Activated T-cell treated with anti-CD3 and anti-CD28 coated beads for 4 hours (primary cell): ENCODE data around the gene MLNR.

Experiments used
- DNase-seq: peaks from one replicate; pipeline ENCODE4 v3.0.0-alpha.2; 2020

Gene MLNR, protein sequence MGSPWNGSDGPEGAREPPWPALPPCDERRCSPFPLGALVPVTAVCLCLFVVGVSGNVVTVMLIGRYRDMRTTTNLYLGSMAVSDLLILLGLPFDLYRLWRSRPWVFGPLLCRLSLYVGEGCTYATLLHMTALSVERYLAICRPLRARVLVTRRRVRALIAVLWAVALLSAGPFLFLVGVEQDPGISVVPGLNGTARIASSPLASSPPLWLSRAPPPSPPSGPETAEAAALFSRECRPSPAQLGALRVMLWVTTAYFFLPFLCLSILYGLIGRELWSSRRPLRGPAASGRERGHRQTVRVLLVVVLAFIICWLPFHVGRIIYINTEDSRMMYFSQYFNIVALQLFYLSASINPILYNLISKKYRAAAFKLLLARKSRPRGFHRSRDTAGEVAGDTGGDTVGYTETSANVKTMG

DNA sequence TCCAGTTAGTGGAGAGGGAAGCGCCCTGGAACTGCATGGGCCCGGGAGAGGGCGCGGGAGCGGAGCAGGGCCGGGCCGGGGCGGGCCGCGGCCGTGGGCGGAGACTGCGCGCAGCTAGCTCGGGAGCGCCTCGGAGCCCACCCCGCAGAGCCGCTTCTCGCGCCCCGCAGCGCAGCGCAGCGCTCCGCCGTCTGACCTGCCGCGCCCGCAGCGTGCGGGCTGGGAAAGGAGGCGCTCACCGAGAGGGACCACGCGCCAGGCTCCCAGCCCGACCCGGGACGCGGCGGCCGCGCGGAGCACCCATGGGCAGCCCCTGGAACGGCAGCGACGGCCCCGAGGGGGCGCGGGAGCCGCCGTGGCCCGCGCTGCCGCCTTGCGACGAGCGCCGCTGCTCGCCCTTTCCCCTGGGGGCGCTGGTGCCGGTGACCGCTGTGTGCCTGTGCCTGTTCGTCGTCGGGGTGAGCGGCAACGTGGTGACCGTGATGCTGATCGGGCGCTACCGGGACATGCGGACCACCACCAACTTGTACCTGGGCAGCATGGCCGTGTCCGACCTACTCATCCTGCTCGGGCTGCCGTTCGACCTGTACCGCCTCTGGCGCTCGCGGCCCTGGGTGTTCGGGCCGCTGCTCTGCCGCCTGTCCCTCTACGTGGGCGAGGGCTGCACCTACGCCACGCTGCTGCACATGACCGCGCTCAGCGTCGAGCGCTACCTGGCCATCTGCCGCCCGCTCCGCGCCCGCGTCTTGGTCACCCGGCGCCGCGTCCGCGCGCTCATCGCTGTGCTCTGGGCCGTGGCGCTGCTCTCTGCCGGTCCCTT, at the start of gene MLNR:
Gene MLNR (plus strand): TSS at position 303 of the 820 bp plus-strand sequence. CDS start 0 bp downstream, at position 303.
- DNase-seq, result no peak

DNA sequence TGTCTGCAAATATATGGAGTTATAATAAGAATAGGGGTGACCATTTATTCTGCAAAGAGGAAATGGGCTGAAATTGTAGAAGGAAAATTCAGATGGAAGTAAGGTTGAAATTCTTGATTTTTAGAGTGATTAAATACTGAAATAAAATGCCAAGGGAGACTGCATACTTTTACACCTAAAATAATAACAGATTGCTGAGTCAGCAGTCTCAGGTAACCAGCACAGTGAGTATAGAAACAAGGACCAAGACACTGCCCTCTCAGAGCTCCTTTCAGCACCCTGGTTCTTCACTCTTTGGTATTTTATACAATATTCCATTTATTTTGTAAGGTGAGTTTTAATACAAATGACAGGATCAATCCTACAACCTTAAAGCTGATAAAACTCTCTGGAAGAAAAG, 48.8 kb upstream of the MLNR start:
- DNase-seq, result no peak

DNA sequence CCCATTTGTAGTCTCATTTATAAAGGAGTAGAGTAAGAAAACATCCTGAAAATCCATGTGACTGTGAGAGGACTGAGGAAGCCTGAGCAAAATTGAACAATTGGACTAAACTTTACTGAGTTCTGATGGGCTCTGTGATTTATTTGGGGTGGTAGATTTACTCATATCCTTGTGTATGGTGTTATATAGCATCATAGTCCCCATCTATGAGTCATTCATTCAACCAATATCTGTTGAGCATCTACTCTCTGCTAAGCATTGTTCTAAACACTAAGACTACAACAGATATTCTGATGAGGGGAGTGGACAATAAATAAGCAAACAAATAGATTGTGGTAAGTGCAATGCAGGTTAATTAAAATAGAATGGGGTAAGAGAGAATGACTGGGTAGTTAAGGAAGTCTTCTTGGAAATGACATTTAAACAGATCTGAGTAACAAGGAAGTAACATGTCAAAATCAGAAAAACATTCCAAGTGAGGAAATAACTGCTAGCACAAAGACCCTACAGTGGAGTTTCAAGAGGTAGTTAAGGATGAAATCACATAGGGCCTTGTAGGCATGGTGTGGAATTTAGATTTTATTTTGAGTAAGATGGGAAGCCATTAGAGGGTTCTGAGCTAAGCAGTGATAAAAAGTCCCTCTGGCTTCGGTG, 36.3 kb upstream of the MLNR start:
- DNase-seq, result no peak

DNA sequence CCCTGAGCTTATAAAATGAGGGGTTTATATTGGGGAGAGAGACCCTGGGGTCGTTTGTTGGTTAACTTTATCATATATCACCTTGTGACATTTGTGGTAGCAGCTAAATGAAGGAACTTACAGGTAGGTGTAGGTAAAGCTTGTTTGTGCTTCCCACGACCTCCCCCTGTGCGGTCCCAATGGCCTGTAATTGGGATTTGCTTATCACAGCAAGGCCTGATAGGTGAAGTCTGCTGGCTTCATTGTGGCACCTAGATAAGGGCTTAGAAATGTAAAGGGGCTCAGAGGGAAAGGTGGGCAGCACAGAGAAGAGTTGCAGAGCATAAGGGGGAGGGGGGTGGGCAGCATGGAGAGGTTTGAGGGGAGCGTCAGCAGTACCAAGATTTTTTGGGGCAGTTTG, 35.5 kb upstream of the MLNR start:
- no peak for DNase-seq

DNA sequence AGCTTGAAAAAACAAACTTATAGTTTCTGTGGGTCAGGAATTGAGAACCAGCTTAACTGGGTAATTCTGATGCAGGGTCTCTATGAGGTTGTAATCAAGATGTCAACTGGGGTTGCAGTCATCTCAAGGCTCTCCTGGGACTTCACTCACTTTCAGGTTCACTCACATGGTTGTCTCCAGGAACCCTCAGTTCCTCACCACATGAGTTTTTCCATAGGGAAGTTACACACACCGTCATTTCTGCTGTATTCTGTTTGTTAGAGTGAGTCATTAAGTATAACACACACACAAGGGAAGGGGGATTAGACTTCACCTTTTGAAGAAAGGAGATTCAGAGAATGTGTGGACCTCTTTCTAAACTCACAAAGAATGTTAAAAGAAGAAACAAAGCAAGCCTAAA, 34.9 kb upstream of the MLNR start:
- DNase-seq, result no peak

DNA sequence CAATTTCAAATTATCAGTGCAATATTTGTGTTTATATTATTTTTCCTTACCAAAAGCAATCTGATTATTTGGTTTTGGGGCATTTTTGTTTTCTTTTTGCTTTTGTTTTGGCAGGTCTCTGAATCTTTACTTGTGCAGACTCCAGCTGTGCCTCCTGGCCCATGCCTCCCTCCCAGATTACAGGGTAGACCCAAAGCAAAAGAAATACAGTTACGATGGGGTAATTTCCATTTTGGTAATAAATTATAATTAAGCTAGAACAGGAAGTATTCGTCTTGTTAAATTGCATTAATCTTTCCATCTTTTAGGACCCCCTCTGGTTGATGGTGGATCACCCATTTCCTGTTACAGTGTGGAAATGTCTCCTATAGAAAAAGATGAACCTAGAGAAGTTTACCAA, 29.2 kb upstream of the MLNR start:
- no peak for DNase-seq

DNA sequence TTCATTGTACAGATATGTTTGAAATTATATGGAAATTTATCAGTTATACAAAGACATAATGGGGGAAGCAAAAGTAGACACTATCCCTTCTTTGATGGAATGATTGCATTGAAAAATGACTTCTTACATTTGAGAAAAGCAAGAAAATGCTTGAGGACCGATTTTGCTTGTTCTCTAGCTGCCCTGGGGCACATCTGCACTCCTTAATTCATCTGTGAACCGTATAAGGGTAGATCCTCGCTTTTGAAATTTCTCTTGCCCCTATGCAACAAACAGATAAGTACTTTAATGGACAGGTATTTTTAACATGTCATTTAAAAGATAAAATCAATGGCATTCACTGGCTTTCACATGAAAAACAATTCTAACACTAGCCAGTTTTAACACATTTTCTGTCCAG, 13.5 kb upstream of the MLNR start:
- no peak for DNase-seq

DNA sequence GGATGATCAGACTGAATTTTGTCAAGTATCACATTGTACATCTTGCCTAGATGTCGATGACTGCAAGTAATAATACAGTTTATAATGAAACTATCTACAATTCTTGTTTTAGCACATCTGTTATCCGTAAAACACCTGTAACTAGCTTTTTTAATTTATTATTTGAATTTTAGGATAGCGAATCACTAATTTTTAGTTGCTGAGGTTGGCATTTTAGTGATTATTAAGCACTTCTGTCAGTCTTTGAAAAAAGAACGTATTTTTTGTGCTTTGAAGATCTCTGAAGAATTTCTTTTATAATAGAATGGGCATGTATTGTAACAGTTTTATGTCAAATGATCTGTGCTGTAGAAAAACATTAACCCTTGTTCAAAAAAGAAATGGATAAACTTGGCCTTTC, 11.5 kb upstream of the MLNR start:
- DNase-seq, result no peak

DNA sequence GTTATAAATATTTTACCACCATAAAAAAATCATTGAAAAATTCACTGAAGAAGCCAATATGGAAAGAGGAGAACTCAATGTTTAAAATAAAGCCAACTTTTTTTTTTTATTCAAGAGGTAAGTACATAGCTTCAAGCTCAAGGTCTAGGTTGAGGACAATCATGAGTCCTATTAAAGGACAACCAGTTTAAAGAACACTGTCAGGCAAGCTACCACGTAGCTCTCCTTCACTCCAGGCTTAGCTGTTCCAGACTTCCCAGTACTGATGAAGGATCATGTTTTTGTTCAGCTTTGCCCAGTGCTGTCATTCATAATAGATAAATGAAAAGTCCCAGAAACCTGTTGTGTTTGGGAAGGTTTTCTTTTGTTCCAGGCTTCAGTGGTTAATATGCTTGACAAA, 10.0 kb upstream of the MLNR start:
- DNase-seq, result no peak

DNA sequence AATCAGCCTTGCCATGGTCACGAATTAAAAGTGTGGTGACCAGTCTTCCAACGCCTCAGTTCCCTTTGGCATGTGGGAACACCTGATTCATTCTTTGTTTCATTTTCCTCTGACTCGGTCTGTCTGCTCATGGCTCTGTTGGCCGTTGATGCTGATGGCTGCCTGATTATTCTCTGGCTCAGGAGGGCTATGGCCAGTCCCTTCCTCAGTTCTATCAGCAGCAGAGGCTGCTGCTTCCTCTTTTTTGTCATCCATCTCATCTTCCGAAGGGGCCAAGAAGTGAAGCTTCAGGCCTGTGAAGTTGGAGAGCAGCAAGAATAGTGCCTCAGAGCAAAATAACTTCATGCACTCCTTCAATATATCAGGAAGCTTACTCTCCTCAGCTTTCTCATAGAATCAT, 9.5 kb upstream of the MLNR start:
- DNase-seq, result no peak

DNA sequence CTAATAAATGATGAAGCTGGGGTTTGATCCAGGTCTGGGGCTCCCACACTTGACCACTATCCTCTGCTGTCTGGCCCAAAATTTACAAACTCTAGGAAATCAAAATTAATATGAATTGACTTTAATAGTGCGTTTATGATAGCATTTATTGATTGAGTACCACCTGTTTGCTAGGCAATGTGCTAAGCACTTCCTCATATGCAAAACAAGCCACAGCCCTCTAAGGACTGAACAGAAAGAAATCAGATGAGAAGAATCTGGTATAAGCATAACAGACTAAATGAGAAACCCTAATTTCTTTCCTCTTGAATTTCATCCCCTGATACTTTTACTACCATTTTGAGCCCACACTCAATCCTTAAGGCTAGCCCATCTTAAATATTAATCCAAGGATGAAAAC, 6.6 kb upstream of the MLNR start:
- no peak for DNase-seq

DNA sequence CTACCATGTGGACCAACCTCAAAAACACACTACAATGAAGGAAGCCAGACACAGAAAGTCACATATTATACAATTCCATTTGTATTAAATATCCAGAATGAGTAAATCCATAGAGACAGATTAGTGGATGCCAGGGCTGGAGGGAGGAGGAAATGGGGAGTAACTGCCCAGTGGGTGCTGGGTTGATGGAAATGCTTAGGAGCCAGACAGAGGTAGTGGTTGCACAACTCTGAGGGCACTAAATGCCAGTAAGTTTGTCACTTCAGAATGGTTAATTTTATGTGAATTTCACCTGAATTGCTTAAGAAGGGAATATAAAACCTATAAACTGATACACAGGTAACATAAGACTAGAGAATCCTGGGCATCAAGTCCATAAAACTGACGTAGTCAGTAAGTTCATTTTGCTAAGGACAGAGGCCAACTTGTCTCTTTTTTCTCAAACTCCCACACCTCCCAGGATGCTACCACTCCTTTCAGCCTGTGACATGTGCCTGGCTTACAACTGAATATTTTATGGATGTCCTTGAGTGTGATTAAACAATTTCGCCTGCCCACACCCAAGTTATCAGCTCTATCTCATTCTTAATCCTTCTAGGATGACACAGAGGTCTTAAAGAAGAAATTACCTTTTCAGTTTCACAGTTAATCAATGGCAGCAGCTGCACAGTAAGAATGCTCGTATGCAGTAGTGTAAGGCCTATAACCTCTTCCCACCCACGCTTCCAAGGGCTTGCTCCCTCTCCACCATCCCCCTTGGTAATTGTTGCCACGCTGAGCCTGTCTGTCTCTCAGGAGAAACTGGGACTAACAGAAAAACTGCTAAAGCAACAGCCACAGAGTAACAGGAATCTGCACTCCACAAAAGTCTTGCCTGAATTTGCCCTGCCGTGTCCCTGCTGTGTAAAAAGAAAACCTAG, 5.9 kb upstream of the MLNR start:
- DNase-seq, result no peak

DNA sequence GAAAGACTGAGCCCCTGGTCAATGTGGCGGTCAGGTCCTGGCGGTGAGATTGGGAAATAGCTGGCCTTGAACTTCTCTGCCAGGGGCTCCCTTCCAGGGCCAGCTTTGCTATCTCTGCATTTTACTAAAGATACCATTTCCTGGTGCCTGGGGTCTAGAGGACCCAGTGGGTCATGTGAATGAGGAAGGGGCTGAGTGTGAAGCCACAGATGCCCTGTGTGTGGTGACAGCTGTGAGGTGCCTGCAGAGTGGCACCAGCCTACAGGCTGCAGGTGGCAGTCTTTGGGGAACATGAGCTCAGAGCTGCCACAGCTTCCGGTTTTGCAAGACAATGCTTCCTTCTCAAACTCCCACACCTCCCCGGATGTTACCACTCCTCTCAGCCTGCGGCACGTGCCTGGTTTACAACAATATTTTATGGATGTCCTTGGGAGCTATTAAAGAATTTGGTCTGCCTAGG, 5.2 kb upstream of the MLNR start:
- DNase-seq, result no peak

DNA sequence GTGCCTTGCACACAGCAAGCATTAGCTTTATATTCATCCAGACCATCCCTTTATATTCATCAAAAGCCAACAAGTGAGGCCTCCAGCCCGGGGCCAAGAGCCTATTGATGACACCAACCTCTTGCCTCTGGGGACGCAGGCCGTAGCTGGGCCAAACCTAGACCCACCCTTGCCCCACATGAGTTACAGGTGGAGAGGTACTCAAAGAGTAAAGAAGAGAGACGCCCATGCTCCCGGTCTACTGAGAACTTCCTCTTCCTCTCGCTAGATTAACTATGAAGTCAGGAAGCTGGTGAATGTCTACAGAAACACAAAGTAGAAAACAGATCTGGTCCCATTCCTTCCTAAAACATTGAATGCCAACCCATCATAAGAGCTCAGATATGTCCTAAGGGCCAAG, 3.8 kb upstream of the MLNR start:
- DNase-seq, result no peak

DNA sequence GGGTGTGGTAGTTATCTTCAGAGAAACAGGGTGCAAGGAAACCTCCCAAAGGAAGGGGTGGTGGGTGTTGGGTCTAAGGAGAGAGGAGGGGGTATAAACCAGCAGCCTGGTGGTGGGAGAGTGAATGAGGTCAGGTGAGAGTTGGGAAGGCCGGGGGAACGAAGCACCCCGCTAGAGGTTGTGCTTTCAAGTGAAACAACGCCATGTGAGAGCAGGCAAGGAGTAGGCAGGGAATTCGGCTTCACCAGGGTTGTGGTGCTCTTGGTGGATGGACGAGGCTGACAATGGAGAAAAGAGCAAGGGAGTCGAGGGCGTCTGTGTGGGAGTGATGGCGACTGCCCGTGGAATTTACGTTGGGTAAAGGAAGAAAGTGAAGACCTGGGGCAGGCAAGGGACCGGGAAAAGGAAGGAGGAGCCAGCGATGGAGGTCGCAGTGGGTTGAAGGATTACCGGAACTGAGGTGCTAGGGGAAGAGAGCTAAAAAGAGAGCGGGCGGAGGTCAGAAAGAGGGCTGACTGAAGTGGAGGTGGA, 2.1 kb upstream of the MLNR start:
- DNase-seq, result no peak

DNA sequence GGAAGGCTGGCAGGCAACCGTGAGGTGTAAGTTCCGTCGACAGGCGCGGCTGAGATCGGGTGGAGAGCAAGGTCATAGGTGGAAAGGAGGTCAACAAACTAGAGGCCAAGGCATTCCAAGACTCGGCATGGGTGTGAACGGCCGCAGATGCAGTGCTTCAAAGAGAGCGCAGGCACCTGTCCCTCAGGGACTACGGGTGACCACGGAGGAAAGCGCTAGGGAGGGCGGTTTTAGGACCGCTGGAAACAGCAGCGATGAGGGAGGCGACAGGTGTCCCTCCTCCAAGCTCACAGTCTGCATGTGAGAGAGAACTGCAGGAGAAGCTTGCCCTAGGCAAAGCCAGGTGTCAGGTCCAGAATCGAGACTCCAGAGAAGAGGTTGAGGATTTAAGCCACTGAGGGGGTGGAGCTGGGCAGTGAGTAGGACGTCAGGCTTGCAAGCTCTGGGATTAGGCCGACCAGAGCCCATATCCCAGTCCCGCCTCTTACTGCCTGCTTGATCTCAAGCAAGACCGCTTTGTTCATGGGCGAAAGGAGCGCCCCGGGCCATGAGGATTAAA, 1.6 kb upstream of the MLNR start:
- no peak for DNase-seq

DNA sequence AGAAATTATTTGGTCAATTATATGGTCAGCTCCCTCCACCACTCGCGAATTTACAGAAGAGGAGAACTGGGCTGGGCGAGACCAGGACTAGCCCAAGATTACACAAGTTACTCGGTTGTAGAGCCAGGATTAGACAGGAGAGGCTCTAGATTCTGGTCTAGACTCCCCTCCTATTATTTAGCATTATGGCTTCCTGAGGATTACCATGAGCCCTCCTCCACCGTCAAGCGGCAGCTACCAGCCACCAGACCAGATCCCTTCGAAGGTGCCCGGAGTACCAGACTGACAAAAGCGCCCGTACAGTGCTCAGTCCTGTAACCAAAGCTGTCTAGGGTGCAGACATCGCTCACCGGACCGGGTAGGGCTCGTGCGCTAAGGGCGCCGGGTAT, 497 bp upstream of the MLNR start:
- DNase-seq, result no peak

DNA sequence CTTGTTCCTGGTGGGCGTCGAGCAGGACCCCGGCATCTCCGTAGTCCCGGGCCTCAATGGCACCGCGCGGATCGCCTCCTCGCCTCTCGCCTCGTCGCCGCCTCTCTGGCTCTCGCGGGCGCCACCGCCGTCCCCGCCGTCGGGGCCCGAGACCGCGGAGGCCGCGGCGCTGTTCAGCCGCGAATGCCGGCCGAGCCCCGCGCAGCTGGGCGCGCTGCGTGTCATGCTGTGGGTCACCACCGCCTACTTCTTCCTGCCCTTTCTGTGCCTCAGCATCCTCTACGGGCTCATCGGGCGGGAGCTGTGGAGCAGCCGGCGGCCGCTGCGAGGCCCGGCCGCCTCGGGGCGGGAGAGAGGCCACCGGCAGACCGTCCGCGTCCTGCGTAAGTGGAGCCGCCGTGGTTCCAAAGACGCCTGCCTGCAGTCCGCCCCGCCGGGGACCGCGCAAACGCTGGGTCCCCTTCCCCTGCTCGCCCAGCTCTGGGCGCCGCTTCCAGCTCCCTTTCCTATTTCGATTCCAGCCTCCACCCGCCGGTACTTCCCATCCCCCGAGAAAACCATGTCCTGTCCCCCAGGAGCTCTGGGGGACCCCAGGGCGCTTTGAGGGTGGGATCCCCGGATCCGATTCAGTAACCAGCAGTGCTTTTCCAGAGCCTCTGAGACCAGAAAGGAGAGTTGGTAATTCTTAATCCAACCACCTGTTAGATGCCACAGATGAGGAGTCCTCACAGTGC, 885 bp downstream of the MLNR start:
- no peak for DNase-seq

DNA sequence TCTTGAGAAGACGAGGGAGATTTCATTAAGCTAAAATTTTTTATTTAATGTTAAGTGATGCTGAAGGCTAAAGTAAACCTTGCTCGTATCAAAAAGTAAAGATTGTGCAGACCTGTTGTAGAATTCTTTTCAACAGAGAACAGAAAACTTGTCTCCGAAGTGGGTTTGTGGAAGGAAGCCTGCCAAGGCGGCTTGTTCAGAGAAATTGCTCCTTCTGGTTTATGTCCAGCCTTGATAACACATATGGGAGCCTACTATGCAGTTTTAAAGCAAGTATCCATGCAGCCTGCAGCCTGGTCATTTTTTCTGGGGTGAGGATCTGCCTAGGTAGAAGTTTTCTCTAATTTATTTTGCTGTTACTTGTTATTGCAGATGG, 1.4 kb downstream of the MLNR start:
- DNase-seq, result no peak

DNA sequence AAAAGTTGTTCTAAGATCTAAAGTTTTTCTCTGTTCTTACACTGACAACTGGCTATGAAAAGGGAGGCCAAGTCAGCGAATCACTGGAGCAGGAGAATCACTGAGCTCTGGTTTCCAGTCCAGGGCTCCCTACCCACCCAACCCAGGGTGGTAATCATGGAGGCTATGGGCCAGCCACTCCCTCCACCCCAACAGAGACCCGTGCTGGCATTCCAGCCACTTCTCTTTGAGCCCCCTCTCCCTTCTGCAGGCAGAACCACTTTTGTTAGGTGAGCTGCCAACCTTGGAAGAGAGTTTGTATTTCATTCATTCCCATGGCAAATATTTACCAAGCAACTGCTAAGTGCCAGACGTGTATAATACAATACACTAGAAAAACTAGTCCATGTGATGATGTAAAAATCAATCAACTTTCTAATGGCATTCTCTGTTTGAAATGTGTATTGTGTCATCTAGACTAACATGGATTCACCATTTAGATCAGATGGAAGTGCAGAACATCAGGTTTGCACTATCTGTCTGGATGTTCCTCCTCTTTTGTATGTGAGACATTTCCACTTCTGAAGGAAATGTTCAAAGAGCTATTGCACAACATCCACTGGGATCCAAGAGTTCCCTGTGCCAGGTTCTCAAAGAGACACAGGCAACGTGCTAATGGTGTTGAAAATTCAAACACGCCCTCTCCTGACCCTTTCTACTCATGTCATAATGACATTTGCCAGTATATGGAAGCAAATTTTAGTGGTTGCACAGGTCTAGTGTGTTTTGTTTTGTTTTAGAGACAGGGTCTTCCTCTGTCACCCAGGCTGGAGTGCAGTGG, 5.3 kb downstream of the MLNR start:
- DNase-seq, result no peak
